GM18505 (cell line): ENCODE results near the gene SSX1.
"Not testable (repeated sequence)": the region's sequence is repeated elsewhere in the genome, so short reads cannot be mapped to it uniquely, and the experiment has no call there.

Experiments
- ATAC-seq: cut with Tn5 transposase; IDR thresholded peaks from one replicate; pipeline ENCODE4 v1.9.1; 2021; ENCODE audit not compliant: unreplicated experiment
- POLR2A ChIP-seq: IDR thresholded peaks from 4 replicates; pipeline ENCODE4 v1.6.1; 2011; ENCODE audit warnings: borderline replicate concordance; ENCODE audit not compliant: insufficient read depth, insufficient read length; ENCODE audit errors: extremely low read depth

Gene SSX1, protein sequence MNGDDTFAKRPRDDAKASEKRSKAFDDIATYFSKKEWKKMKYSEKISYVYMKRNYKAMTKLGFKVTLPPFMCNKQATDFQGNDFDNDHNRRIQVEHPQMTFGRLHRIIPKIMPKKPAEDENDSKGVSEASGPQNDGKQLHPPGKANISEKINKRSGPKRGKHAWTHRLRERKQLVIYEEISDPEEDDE

DNA sequence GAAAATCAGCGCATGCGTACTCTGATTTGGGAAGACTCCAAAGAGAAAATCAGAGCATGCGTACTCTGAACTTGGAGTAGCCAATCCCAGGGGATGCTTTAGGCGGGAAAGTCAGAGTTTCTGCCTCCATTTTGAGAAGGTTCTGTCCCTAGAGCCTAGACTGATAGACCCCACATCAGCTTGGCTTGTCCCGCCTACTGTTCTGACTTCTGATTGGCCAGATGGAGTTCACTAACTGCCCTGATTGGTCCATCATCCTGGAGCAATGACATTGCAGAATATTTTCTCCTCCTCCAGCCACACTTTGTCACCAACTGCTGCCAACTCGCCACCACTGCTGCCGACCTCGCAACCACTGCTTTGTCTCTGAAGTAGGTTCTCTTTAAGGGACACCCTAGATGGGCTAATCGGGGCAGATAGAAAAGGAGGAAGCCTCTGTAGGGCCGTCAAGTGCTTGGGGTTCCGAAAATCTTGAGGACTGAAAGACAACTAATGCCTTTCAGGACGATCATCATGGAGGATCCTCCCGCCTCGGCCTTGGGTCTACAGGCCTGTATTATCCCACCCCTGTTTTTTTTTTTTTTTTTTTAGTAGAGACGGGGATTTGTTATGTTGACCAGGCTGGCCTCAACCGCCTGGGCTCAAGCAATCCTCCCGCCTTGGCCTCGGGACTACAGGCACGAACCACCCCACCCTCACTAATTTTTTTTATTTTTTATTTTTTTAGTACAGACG lies at the start of gene SSX1:
TSS of gene SSX1 (plus strand) at position 331 of the 735 bp plus-strand sequence. CDS start 1,850 bp downstream, outside the sequence.
- not testable (repeated sequence) for ATAC-seq

DNA sequence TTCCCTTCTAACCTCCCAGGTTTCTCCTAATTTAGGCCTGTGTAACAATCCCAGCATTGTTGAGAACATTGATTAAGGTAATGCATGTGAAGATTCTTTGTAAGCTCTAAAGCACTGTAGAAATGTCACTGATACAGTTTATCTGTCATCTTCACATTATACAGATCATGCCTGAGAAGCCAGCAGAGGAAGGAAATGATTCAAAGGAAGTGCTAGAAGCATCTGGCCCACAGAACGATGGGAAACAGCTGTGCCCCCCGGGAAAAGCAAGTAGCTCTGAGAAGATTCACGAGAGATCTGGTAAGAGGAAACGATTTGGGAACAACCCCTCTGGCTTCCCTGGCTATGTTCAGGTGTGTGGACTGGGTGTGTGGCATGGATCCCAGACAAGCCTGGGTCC lies 40.9 kb upstream of the SSX1 start:
- ATAC-seq, result not testable (repeated sequence)

DNA sequence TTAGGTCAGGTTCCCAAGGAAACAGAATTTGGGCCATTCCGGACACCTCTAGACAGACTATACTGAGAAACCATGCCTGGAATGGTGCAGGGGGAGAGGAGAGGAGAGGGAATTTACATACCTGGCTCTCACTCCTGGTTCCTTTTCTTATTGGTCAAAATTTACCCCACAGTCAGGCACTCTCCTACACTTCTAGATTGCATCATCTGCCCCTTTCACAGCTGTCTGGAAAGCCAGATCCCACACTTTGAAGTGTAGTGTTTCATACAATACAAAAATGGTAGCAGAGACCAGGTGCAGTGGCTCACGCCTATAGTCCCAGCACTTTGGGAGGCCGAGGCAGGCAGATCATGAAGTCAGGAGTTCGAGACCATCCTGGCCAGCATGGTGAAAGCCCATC lies 31.0 kb upstream of the SSX1 start:
- not testable (repeated sequence) for ATAC-seq

DNA sequence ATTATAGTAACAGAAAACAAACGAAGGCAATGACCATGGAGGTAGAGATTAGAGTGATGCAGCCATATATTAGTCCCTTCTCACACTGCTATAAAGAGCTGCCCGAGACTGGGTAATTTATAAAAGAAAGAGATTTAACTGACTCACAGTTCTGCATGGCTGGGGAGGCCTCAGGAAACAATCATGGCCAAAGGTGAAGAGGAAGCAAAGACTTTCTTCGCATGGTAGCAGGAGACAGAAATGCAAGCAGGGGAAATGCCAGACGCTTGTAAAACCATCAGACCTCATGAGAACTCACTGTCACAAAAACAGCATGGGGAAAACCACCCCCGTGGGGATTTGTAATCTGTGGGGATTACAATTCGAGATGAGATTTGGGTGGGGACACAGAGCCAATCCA lies 2.2 kb upstream of the SSX1 start:
- not testable (repeated sequence) for ATAC-seq

DNA sequence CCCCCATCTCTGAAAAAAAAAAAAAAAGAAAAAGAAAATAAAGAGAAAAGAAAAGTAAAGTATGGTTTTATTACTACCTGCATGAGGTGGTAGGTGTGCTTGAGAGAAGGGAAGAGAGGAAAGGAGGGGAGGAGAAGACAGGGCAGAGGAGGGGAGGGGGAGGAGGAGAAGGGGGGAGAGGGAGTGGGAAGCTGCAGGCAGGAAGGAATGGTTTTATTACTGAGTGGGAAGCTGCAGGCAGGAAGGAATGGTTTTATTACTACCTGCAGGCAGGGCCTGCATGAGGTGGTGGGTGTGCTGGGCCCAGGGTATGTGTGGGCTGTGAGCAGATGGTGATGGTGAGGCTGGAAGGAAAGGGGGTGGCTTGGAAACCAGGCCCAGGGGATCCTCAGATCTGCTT lies 19.2 kb downstream of the SSX1 start:
- ATAC-seq, result not testable (repeated sequence)

DNA sequence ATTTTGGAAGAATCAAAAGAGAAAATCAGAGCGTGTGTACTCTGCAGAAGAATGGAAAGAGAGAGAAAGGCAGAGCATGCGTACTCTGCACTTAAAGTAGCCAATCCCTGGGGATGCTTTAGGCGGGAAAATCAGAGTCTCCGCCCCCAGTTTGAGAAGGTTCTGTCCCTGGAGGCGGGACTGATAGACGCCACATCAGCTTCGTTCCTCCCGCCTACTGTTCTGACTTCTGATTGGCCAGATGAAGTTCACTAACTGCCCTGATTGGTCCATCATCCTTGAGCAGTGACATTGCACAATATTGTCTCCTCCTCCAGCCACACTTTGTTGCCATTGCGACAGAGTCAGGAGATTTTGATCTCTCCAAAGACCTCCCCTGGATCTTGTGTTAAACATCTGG lies 23.8 kb downstream of the SSX1 start:
- no peak for ATAC-seq

DNA sequence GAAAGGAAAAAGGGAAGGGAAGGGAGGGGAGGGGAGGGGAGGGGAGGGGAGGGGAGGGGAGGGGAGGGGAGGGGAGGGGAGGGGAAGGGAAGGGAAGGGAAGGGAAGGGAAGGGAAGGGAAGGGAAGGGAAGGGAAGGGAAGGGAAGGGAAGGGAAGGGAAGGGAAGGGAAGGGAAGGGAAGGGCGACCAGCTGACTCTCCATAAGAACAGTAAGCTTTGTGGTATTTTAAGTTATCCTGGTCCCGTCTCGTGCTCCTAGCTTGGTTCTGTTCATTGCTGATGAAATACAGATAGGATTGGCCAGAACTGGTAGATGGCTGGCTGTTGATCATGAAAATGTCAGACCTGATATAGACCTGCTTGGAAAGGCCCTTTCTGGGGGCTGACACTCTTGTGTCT lies 25.5 kb downstream of the SSX1 start:
- ATAC-seq, result not testable (repeated sequence)

More for the DNA sequence above, 23.8 kb downstream of the SSX1 start:
- no peak for TF ChIP-seq POLR2A

DNA sequence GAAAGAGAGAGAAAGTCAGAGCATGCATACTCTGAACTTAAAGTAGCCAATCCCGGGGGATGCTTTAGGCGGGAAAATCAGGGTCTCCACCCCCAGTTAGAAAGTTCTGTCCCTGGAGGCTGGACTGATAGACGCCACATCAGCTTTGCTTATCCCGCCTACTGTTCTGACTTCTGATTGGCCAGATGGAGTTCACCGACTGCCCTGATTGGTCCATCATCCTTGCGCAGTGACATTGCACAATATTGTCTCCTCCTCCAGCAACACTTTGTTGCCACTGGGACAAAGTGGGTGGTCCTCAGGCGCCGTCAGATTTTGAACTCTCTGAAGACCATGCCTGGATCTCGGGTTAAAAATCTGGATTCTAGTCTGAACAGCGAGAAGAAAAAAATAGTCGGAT lies 51.0 kb downstream of the SSX1 start:
- TF ChIP-seq POLR2A, result no peak
- no peak for ATAC-seq

DNA sequence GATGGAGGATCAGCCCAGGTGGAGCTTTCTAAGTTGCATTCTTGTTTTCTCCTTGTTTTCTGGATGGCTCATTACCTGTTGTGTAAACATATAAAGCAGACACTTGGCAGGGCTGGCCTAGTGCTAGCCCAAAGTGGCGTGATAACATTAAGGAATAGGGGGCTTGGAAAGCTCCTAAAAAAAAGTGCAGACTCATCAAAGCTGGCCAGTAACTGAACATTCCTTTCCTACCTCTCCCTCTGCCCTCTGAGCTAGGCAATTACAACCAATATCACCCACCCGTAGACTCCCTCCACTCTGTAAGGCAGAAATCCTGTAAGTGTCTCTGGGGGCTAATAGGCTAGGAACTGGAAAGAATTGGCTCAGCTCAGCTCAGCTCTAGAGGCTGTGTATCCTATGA lies 58.8 kb downstream of the SSX1 start:
- not testable (repeated sequence) for ATAC-seq
